ENCODE measurements around the gene AHSP.
"Not testable (repeated sequence)": the region's sequence is repeated elsewhere in the genome, so short reads cannot be mapped to it uniquely, and the experiment has no call there.

The AHSP gene

GRCh38 chr16:31537362-31538242 is 9.9 kb downstream of the AHSP start:
- H3K9ac ChIP-seq (ENCODE audit: low read length) = no peak overlapping the region
- H3K79me2 ChIP-seq (ENCODE audit: low read length) = no peaks in the 10 kb centered on the region
- H3K27me3 ChIP-seq (ENCODE audit: low read depth, low read length) = no peaks in the 10 kb centered on the region
- H3K27ac ChIP-seq (ENCODE audit: low read length) = no peak overlapping the region
- H3K4me1 ChIP-seq (ENCODE audit: low read length) = no peaks in the 10 kb centered on the region
- H3K9me3 ChIP-seq (ENCODE audit: insufficient read depth, low read length) = no peaks in the 10 kb centered on the region
- H2AFZ ChIP-seq (ENCODE audit: low read depth, low read length) = no peak overlapping the region
- no peaks in the 10 kb centered on the region for H4K20me1 ChIP-seq (ENCODE audit: insufficient read depth, low read length)
- H3K4me2 ChIP-seq (ENCODE audit: low read length) = no peak overlapping the region
- TF ChIP-seq EZH2phosphoT487 (IDR thresholded peaks at IDR 0.05; ENCODE audit: low read depth) = no peak
- no peak for TF ChIP-seq CTCF (IDR thresholded peaks at IDR 0.05; ENCODE audit: low read depth, low read length)
- H3K36me3 ChIP-seq (replicated peaks; ENCODE audit: low read depth, low read length) = no peaks in the 10 kb centered on the region
- H3K4me3 ChIP-seq (ENCODE audit: low read length) = no peak overlapping the region

GRCh38 chr16:31538243-31538598 is 10.5 kb downstream of the AHSP start:
- H3K4me2 ChIP-seq (ENCODE audit: low read length); H2AFZ ChIP-seq (ENCODE audit: low read depth, low read length); H3K9me3 ChIP-seq (ENCODE audit: insufficient read depth, low read length); H3K79me2 ChIP-seq (ENCODE audit: low read length); H3K27me3 ChIP-seq (ENCODE audit: low read depth, low read length); H3K4me1 ChIP-seq (ENCODE audit: low read length); H3K36me3 ChIP-seq (replicated peaks; ENCODE audit: low read depth, low read length); H3K9ac ChIP-seq (ENCODE audit: low read length); H3K27ac ChIP-seq (ENCODE audit: low read length); H3K4me3 ChIP-seq (ENCODE audit: low read length); H4K20me1 ChIP-seq (ENCODE audit: insufficient read depth, low read length): not testable (repeated sequence)

GRCh38 chr16:31539762-31540161 is 12.1 kb downstream of the AHSP start:
- not testable (repeated sequence) for H3K36me3 ChIP-seq (replicated peaks; ENCODE audit: low read depth, low read length); H3K27me3 ChIP-seq (ENCODE audit: low read depth, low read length); H4K20me1 ChIP-seq (ENCODE audit: insufficient read depth, low read length)

GRCh38 chr16:31542763-31543162 is 15.1 kb downstream of the AHSP start:
- Histone ChIP-seq H3K4me3 (ENCODE audit: low read length) (no peak overlapping the region), H3K27me3 (ENCODE audit: low read depth, low read length) (no peaks in the 10 kb centered on the region), H3K36me3 (replicated peaks; ENCODE audit: low read depth, low read length) (no peaks in the 10 kb centered on the region), H3K4me2 (ENCODE audit: low read length) (no peak overlapping the region), H4K20me1 (ENCODE audit: insufficient read depth, low read length) (no peaks in the 10 kb centered on the region), H3K4me1 (ENCODE audit: low read length) (no peaks in the 10 kb centered on the region), H2AFZ (ENCODE audit: low read depth, low read length) (no peak overlapping the region), H3K27ac (ENCODE audit: low read length) (no peak overlapping the region), H3K79me2 (ENCODE audit: low read length) (no peaks in the 10 kb centered on the region), H3K9ac (ENCODE audit: low read length) (no peak overlapping the region), H3K9me3 (ENCODE audit: insufficient read depth, low read length) (no peaks in the 10 kb centered on the region)
- TF ChIP-seq EZH2phosphoT487 (IDR thresholded peaks at IDR 0.05; ENCODE audit: low read depth) (no peak), CTCF (IDR thresholded peaks at IDR 0.05; ENCODE audit: low read depth, low read length) (no peak)

More at GRCh38 chr16:31539762-31540161, 12.1 kb downstream of the AHSP start:
- not testable (repeated sequence) for H3K9me3 ChIP-seq (ENCODE audit: insufficient read depth, low read length); H3K79me2 ChIP-seq (ENCODE audit: low read length); H3K4me3 ChIP-seq (ENCODE audit: low read length); H2AFZ ChIP-seq (ENCODE audit: low read depth, low read length); H3K9ac ChIP-seq (ENCODE audit: low read length); H3K4me1 ChIP-seq (ENCODE audit: low read length); H3K27ac ChIP-seq (ENCODE audit: low read length); H3K4me2 ChIP-seq (ENCODE audit: low read length)

- no peak for TF ChIP-seq CTCF (IDR thresholded peaks at IDR 0.05; ENCODE audit: low read depth, low read length)
- TF ChIP-seq EZH2phosphoT487 (IDR thresholded peaks at IDR 0.05; ENCODE audit: low read depth) = no peak
- Histone ChIP-seq H3K27me3 (ENCODE audit: low read depth, low read length) (no peaks in the 10 kb centered on the region), H3K4me1 (ENCODE audit: low read length) (no peaks in the 10 kb centered on the region), H3K4me2 (ENCODE audit: low read length) (no peak overlapping the region), H3K9ac (ENCODE audit: low read length) (no peak overlapping the region), H3K27ac (ENCODE audit: low read length) (no peak overlapping the region), H3K4me3 (ENCODE audit: low read length) (no peak overlapping the region), H3K36me3 (replicated peaks; ENCODE audit: low read depth, low read length) (no peaks in the 10 kb centered on the region), H4K20me1 (ENCODE audit: insufficient read depth, low read length) (no peaks in the 10 kb centered on the region), H3K79me2 (ENCODE audit: low read length) (no peaks in the 10 kb centered on the region), H3K9me3 (ENCODE audit: insufficient read depth, low read length) (no peaks in the 10 kb centered on the region), H2AFZ (ENCODE audit: low read depth, low read length) (no peak overlapping the region)
Observed at GRCh38 chr16:31561426-31562233, 33.9 kb downstream of the AHSP start.
